ENCODE results near the gene SGSM1.

The SGSM1 gene

DNA sequence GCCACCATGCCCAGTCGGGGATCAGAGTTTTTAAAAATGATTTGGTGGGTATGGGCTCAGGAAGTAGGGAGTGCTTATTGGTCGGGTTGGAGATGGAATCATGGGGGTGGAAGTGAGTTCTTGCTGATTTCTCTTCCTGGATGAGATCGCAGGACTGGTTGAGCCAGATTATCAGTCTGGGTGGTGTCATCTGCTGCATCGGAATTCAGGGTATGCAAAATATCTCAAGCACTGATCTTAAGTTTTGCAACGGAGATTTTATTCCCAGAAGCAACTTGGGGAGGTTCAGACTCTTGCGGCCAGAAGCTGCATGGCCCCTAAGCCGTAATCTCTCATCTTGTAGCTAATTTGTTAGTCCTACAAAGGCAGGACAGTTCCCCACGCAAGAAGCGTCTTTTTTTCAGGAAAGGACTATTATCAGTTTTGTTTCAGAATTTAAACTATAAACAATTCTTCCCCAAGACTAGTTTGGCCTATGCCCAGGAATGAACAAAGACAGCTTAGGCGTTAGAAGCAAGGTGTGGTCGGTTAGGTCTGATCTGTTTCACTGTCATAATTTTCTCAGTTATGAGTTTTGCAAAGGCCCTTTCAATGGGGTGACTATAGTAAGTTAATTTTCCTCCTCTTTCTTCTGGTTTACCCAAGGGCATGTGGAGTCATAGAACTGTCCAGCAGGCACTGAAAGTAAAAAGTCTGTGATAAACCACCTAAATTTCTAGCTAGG, 30.1 kb upstream of the SGSM1 start:
- no peaks in the 10 kb centered on the region for H3F3A ChIP-seq (ENCODE audit: low read depth)
- no peak overlapping the region for H3K4me2 ChIP-seq (ENCODE audit: low read depth, low read length, poor library complexity, severe bottlenecking)
- no peaks in the 10 kb centered on the region for H4K20me1 ChIP-seq (ENCODE audit: insufficient read depth, low read length, poor library complexity, severe bottlenecking)
- no peaks in the 10 kb centered on the region for H3K9me2 ChIP-seq (replicated peaks; ENCODE audit: low read depth, low read length)
- no peaks in the 10 kb centered on the region for H3K36me3 ChIP-seq (ENCODE audit: insufficient read depth, low read length)
- H3K79me2 ChIP-seq (ENCODE audit: insufficient read depth, low read length): no peaks in the 10 kb centered on the region
- no peaks in the 10 kb centered on the region for H3K4me1 ChIP-seq (ENCODE audit: insufficient read depth, low read length, poor library complexity, severe bottlenecking)
- H3K9ac ChIP-seq (ENCODE audit: low read depth, low read length, poor library complexity, severe bottlenecking): no peak overlapping the region
- no peaks in the 10 kb centered on the region for H3K9me3 ChIP-seq (ENCODE audit: insufficient read depth, low read depth, low read length)
- no peak overlapping the region for H2AFZ ChIP-seq (ENCODE audit: low read length)
- no peaks in the 10 kb centered on the region for H3K27me3 ChIP-seq (ENCODE audit: insufficient read depth, low read length, poor library complexity, severe bottlenecking)
- TF ChIP-seq, protein P1, sequence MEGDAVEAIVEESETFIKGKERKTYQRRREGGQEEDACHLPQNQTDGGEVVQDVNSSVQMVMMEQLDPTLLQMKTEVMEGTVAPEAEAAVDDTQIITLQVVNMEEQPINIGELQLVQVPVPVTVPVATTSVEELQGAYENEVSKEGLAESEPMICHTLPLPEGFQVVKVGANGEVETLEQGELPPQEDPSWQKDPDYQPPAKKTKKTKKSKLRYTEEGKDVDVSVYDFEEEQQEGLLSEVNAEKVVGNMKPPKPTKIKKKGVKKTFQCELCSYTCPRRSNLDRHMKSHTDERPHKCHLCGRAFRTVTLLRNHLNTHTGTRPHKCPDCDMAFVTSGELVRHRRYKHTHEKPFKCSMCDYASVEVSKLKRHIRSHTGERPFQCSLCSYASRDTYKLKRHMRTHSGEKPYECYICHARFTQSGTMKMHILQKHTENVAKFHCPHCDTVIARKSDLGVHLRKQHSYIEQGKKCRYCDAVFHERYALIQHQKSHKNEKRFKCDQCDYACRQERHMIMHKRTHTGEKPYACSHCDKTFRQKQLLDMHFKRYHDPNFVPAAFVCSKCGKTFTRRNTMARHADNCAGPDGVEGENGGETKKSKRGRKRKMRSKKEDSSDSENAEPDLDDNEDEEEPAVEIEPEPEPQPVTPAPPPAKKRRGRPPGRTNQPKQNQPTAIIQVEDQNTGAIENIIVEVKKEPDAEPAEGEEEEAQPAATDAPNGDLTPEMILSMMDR (conservative IDR thresholded peaks at IDR 0.05; ENCODE audit: low read length): no peak
- TF ChIP-seq EZH2phosphoT487 (IDR thresholded peaks at IDR 0.05; ENCODE audit: borderline replicate concordance): no peak
- H3K4me3 ChIP-seq (ENCODE audit: low read length, poor library complexity, severe bottlenecking): no peak overlapping the region

DNA sequence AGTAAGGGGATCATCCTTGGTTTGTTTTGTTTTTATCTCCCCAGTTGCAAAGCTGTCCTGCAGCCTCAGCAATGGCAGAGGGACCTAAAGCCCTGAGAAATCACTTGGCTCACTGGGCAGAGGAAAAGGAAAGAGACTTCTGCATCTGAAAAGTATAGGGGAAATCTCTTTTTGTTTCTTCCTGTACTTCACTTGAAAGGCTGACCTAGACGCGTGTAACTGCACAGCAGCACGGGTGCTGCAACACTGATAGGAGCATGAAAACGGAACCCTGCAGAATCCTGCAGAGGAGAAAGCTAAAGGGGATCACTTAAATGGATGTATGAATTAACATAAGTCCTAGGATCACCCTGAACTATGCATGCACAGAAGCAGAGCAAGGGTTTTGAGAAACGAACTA, 29.5 kb upstream of the SGSM1 start:
- H3K36me3 ChIP-seq (ENCODE audit: insufficient read depth, low read length): no peaks in the 10 kb centered on the region
- H3K9me2 ChIP-seq (replicated peaks; ENCODE audit: low read depth, low read length): no peaks in the 10 kb centered on the region
- no peaks in the 10 kb centered on the region for H3K9me3 ChIP-seq (ENCODE audit: insufficient read depth, low read depth, low read length)
- no peak for TF ChIP-seq EZH2phosphoT487 (IDR thresholded peaks at IDR 0.05; ENCODE audit: borderline replicate concordance)
- TF ChIP-seq, protein P1 (conservative IDR thresholded peaks at IDR 0.05; ENCODE audit: low read length): no peak
- no peak overlapping the region for H2AFZ ChIP-seq (ENCODE audit: low read length)
- H3K4me1 ChIP-seq (ENCODE audit: insufficient read depth, low read length, poor library complexity, severe bottlenecking): no peaks in the 10 kb centered on the region
- H3K9ac ChIP-seq (ENCODE audit: low read depth, low read length, poor library complexity, severe bottlenecking): no peak overlapping the region
- no peak overlapping the region for H3K4me2 ChIP-seq (ENCODE audit: low read depth, low read length, poor library complexity, severe bottlenecking)
- H3K4me3 ChIP-seq (ENCODE audit: low read length, poor library complexity, severe bottlenecking): no peak overlapping the region
- no peaks in the 10 kb centered on the region for H3K27me3 ChIP-seq (ENCODE audit: insufficient read depth, low read length, poor library complexity, severe bottlenecking)
- no peaks in the 10 kb centered on the region for H4K20me1 ChIP-seq (ENCODE audit: insufficient read depth, low read length, poor library complexity, severe bottlenecking)
- no peaks in the 10 kb centered on the region for H3K79me2 ChIP-seq (ENCODE audit: insufficient read depth, low read length)
- H3F3A ChIP-seq (ENCODE audit: low read depth): no peaks in the 10 kb centered on the region

DNA sequence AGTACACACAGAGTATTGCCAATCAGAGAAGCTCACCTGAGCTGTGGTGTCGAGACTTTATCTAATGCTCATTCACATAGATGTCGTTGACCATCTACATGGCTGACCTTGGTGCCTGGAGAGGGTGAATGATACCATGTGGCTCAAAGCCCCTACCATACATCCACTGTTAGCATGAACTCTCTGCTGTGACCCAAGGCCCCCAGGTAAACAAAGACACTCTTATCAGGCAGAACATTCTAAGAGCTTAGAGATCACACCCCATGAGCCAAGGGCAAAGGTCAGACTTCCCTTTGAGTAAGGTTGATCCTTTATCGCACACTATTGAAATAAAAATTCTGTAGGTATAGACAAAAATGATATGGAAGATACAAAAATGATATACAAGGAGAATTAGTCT, 16.5 kb upstream of the SGSM1 start:
- Histone ChIP-seq H3K79me2 (ENCODE audit: insufficient read depth, low read length) (no peaks in the 10 kb centered on the region), H2AFZ (ENCODE audit: low read length) (no peak overlapping the region), H3K9me2 (replicated peaks; ENCODE audit: low read depth, low read length) (no peaks in the 10 kb centered on the region), H3K9ac (ENCODE audit: low read depth, low read length, poor library complexity, severe bottlenecking) (no peak overlapping the region), H3F3A (ENCODE audit: low read depth) (no peaks in the 10 kb centered on the region), H3K4me3 (ENCODE audit: low read length, poor library complexity, severe bottlenecking) (no peak overlapping the region), H3K27me3 (ENCODE audit: insufficient read depth, low read length, poor library complexity, severe bottlenecking) (no peaks in the 10 kb centered on the region), H3K4me1 (ENCODE audit: insufficient read depth, low read length, poor library complexity, severe bottlenecking) (no peaks in the 10 kb centered on the region), H3K4me2 (ENCODE audit: low read depth, low read length, poor library complexity, severe bottlenecking) (no peak overlapping the region), H3K9me3 (ENCODE audit: insufficient read depth, low read depth, low read length) (no peaks in the 10 kb centered on the region), H4K20me1 (ENCODE audit: insufficient read depth, low read length, poor library complexity, severe bottlenecking) (no peaks in the 10 kb centered on the region), H3K36me3 (ENCODE audit: insufficient read depth, low read length) (no peaks in the 10 kb centered on the region)
- TF ChIP-seq EZH2phosphoT487 (IDR thresholded peaks at IDR 0.05; ENCODE audit: borderline replicate concordance): no peak
- TF ChIP-seq, protein P1 (conservative IDR thresholded peaks at IDR 0.05; ENCODE audit: low read length): no peak
